Astrocyte (in vitro differentiated cells and primary cell): ENCODE data around the gene PLEKHA6. TPM values are rescaled to one million over a fixed set of nuclear protein-coding genes. Genes with fewer than 3 reads are reported as not detected.

Source experiments
- DNase-seq: peaks from one replicate; pipeline ENCODE4 v3.0.0-alpha.2; 2010; ENCODE audit warnings: low read depth
- FAIRE-seq: peaks from 2 replicates; lab custom pipeline; 2011; peaks lifted over from hg19 to GRCh38; lab: Jason Lieb, UNC
- H2AFZ ChIP-seq: 2 replicates; pipeline ENCODE4 v1.6.0; 2012; ENCODE audit warnings: low read depth, low read length, inconsistent platforms
- H3K27ac ChIP-seq: 2 replicates; pipeline ENCODE4 v1.5.1; 2011; ENCODE audit warnings: low read depth, low read length, inconsistent platforms
- H3K27me3 ChIP-seq: 2 replicates; pipeline ENCODE4 v1.6.0; 2011; ENCODE audit warnings: low read length, inconsistent platforms; ENCODE audit not compliant: insufficient read depth
- H3K36me3 ChIP-seq: 2 replicates; pipeline ENCODE4 v1.5.1; 2011; ENCODE audit warnings: low read length, inconsistent platforms; ENCODE audit not compliant: insufficient read depth
- H3K4me1 ChIP-seq: 2 replicates; pipeline ENCODE4 v1.5.1; 2011; ENCODE audit warnings: low read length, inconsistent platforms; ENCODE audit not compliant: insufficient read depth
- H3K4me2 ChIP-seq: 2 replicates; pipeline ENCODE4 v1.6.0; 2012; ENCODE audit warnings: low read length, inconsistent platforms
- H3K4me3 ChIP-seq: 2 replicates; pipeline ENCODE4 v1.5.1; 2011; ENCODE audit warnings: low read depth, mild to moderate bottlenecking, low read length, inconsistent platforms; ENCODE audit not compliant: insufficient read depth
- H3K79me2 ChIP-seq: 2 replicates; pipeline ENCODE4 v1.6.0; 2012; ENCODE audit warnings: mild to moderate bottlenecking, low read length, inconsistent platforms; ENCODE audit not compliant: insufficient read depth
- H3K9ac ChIP-seq: 2 replicates; pipeline ENCODE4 v1.6.0; 2012; ENCODE audit warnings: mild to moderate bottlenecking, low read length, inconsistent platforms
- H3K9me3 ChIP-seq: 2 replicates; pipeline ENCODE4 v1.5.1; 2012; ENCODE audit warnings: low read depth, mild to moderate bottlenecking, low read length, inconsistent platforms; ENCODE audit not compliant: insufficient read depth
- H4K20me1 ChIP-seq: 2 replicates; pipeline ENCODE4 v1.6.0; 2012; ENCODE audit warnings: low read length, inconsistent platforms; ENCODE audit not compliant: insufficient read depth
- H3K27ac Mint-ChIP-seq: one replicate; pipeline ENCODE4 v1.8.0; 2021; ENCODE audit warnings: mild to moderate bottlenecking, mixed read lengths; ENCODE audit not compliant: unreplicated experiment
- H3K27me3 Mint-ChIP-seq: one replicate; pipeline ENCODE4 v1.8.0; 2021; ENCODE audit warnings: low read depth, mixed read lengths; ENCODE audit not compliant: unreplicated experiment
- H3K36me3 Mint-ChIP-seq: one replicate; pipeline ENCODE4 v1.8.0; 2021; ENCODE audit warnings: low read depth, mixed read lengths; ENCODE audit not compliant: unreplicated experiment
- H3K4me1 Mint-ChIP-seq: one replicate; pipeline ENCODE4 v1.8.0; 2021; ENCODE audit warnings: low read depth, mixed read lengths; ENCODE audit not compliant: unreplicated experiment
- H3K4me3 Mint-ChIP-seq: one replicate; pipeline ENCODE4 v1.8.0; 2021; ENCODE audit warnings: mild to moderate bottlenecking, moderate library complexity, mixed read lengths; ENCODE audit not compliant: unreplicated experiment
- H3K9me3 Mint-ChIP-seq: one replicate; pipeline ENCODE4 v1.8.0; 2021; ENCODE audit warnings: mild to moderate bottlenecking, mixed read lengths; ENCODE audit not compliant: unreplicated experiment
- EZH2 ChIP-seq: IDR thresholded peaks from 2 replicates; pipeline ENCODE4 v1.6.1; 2012; ENCODE audit warnings: mild to moderate bottlenecking, low read length, inconsistent platforms; ENCODE audit not compliant: insufficient read depth
- total RNA-seq: library from RNA; stranded (reverse); gene quantifications from 2 replicates; pipeline ENCODE4 v1.2.1, GENCODE V29; 2021
- TF ChIP-seq, protein P1 (sequence below): IDR thresholded peaks from 2 replicates; pipeline ENCODE4 v1.5.1; 2011; ENCODE audit warnings: low read depth, mild to moderate bottlenecking, inconsistent platforms, low read length, moderate library complexity; ENCODE audit not compliant: insufficient read depth

The PLEKHA6 gene
- total RNA-seq, 1 donor from 2014 or later: 1.5 TPM

DNA sequence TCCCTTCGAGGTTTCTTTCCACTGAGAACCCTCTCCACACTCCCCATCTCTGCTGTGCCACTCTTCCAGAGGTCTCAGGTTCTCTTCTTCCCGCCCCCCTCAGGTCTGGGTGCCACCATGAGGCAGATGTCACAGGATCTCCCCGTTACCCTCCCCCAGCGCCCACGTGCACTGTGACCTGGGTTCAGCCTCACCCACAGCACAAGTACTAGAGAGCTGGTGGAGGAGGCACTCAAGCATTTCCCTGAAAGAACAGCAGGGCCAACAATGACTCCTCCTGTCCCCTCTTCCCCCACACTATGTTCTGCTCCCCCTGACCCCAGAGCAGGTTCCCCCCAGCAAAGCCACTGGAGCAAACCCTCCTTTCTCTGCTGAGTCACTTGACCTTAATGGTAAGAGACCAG is 14.3 kb downstream of the PLEKHA6 start:
- Histone ChIP-seq H3K79me2 (no peaks in the 10 kb centered on the region), H3K27me3 (no peaks in the 10 kb centered on the region), H3K9me3 (no peaks in the 10 kb centered on the region), H3K4me2 (no peak overlapping the region), H3K4me3 (no peak overlapping the region), H3K9ac (no peak overlapping the region), H4K20me1 (no peaks in the 10 kb centered on the region), H3K4me1 (peaks cover 15% of the 10 kb centered on the region), H3K27ac (no peak overlapping the region), H2AFZ (no peak overlapping the region), H3K36me3 (no peaks in the 10 kb centered on the region)
- peaks cover 24% of the 10 kb centered on the region for H3K27me3 Mint-ChIP-seq
- DNase-seq (no peak), FAIRE-seq (no peak)
- H3K36me3 Mint-ChIP-seq: no peaks in the 10 kb centered on the region
- H3K4me3 Mint-ChIP-seq: no peak overlapping the region
- peaks cover 3% of the 10 kb centered on the region for H3K9me3 Mint-ChIP-seq
- H3K4me1 Mint-ChIP-seq: peaks cover 21% of the 10 kb centered on the region
- no peak overlapping the region for H3K27ac Mint-ChIP-seq
- TF ChIP-seq, protein P1, sequence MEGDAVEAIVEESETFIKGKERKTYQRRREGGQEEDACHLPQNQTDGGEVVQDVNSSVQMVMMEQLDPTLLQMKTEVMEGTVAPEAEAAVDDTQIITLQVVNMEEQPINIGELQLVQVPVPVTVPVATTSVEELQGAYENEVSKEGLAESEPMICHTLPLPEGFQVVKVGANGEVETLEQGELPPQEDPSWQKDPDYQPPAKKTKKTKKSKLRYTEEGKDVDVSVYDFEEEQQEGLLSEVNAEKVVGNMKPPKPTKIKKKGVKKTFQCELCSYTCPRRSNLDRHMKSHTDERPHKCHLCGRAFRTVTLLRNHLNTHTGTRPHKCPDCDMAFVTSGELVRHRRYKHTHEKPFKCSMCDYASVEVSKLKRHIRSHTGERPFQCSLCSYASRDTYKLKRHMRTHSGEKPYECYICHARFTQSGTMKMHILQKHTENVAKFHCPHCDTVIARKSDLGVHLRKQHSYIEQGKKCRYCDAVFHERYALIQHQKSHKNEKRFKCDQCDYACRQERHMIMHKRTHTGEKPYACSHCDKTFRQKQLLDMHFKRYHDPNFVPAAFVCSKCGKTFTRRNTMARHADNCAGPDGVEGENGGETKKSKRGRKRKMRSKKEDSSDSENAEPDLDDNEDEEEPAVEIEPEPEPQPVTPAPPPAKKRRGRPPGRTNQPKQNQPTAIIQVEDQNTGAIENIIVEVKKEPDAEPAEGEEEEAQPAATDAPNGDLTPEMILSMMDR: no peak
- no peak for TF ChIP-seq EZH2

DNA sequence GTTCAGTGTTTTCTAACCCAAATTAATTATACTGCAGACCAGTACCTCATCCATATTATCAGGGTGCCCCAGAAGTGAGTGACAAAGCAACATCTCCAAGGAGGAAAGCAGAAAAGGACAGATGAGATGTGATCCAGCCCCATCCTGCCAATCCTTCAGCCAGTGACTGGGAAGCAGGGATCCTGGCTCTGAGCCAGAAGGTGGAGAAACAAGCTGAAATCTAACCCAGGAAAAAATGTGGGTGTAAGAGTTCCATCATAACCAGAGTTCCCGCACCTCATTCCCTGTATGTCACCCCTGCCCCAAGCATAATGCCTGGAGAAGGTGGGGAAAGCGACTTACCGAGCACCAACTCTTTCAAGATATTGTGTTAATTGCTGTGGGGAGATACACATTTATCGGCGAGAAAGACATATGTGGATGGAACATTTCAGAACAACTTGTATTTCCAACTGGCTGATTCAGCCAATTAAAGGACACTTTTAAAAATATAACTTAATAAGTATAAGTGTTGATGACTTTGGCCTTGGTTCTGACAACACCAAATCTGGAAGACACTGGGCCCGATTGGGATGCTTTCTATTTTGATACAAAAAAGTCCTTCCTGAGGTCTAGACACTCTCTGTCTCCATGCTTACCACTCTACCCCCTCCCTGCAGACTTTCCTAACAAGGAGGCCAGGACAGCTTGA is 14.9 kb downstream of the PLEKHA6 start:
- DNase-seq (no peak), FAIRE-seq (no peak)
- no peak overlapping the region for H2AFZ ChIP-seq
- TF ChIP-seq EZH2: no peak
- TF ChIP-seq, protein P1: no peak
- H3K27ac ChIP-seq: no peak overlapping the region
- H3K79me2 ChIP-seq: no peaks in the 10 kb centered on the region
- Mint-ChIP-seq H3K9me3 (peaks cover 3% of the 10 kb centered on the region), H3K36me3 (no peaks in the 10 kb centered on the region), H3K4me1 (peaks cover 18% of the 10 kb centered on the region), H3K4me3 (no peak overlapping the region), H3K27ac (no peak overlapping the region), H3K27me3 (peaks cover 24% of the 10 kb centered on the region)
- no peaks in the 10 kb centered on the region for H3K9me3 ChIP-seq
- no peaks in the 10 kb centered on the region for H3K27me3 ChIP-seq
- H3K9ac ChIP-seq: no peak overlapping the region
- no peaks in the 10 kb centered on the region for H3K36me3 ChIP-seq
- H4K20me1 ChIP-seq: no peaks in the 10 kb centered on the region
- H3K4me1 ChIP-seq: peaks cover 13% of the 10 kb centered on the region
- no peak overlapping the region for H3K4me2 ChIP-seq
- H3K4me3 ChIP-seq: no peak overlapping the region

DNA sequence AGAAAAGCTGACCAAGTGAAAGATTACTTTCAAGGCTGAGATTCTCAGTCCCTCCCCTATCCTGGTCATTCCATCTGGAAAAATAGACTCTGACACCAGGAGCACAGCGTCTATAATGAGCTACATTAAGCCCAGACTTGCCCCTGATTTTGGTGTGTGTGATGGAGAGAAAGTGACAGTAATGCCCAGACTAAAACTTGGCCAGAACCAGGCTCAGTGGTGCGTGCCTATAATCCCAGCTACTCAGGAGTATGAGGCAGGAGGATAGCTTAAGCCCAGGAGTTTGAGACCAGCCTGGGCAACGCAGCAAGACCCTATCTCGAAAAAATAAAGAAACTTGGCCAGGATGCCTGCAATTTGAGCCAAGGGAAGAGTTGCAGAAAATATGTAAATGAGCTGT is 15.9 kb downstream of the PLEKHA6 start:
- no peak overlapping the region for H3K4me3 Mint-ChIP-seq
- Histone ChIP-seq H3K36me3 (no peaks in the 10 kb centered on the region), H3K4me1 (peaks cover 10% of the 10 kb centered on the region), H3K79me2 (no peaks in the 10 kb centered on the region), H4K20me1 (no peaks in the 10 kb centered on the region), H3K4me2 (no peak overlapping the region), H3K27me3 (no peaks in the 10 kb centered on the region), H3K9me3 (no peaks in the 10 kb centered on the region), H3K27ac (no peak overlapping the region), H2AFZ (no peak overlapping the region), H3K4me3 (no peak overlapping the region), H3K9ac (no peak overlapping the region)
- DNase-seq (no peak), FAIRE-seq (no peak)
- peaks cover 3% of the 10 kb centered on the region for H3K9me3 Mint-ChIP-seq
- peaks cover 18% of the 10 kb centered on the region for H3K4me1 Mint-ChIP-seq
- H3K27me3 Mint-ChIP-seq: peaks cover 25% of the 10 kb centered on the region
- no peak overlapping the region for H3K27ac Mint-ChIP-seq
- TF ChIP-seq EZH2: no peak
- TF ChIP-seq, protein P1: no peak
- no peaks in the 10 kb centered on the region for H3K36me3 Mint-ChIP-seq
